Nephron progenitor cell (in vitro differentiated cells): Measurements from ENCODE around the gene SLC12A4.

Experiments used
- DNase-seq: peaks from one replicate; pipeline ENCODE4 v3.0.0; 2021
- H3K27ac Mint-ChIP-seq: 2 replicates; pipeline ENCODE4 v1.8.0; 2021; ENCODE audit warnings: mild to moderate bottlenecking, moderate library complexity, mixed read lengths
- H3K27me3 Mint-ChIP-seq: 2 replicates; pipeline ENCODE4 v1.8.0; 2021; ENCODE audit warnings: mild to moderate bottlenecking, low read depth, mixed read lengths; ENCODE audit not compliant: poor library complexity
- H3K36me3 Mint-ChIP-seq: 2 replicates; pipeline ENCODE4 v1.8.0; 2021; ENCODE audit warnings: low read depth, mixed read lengths
- H3K4me1 Mint-ChIP-seq: 2 replicates; pipeline ENCODE4 v1.8.0; 2021; ENCODE audit warnings: mixed read lengths
- H3K4me3 Mint-ChIP-seq: 2 replicates; pipeline ENCODE4 v1.8.0; 2021; ENCODE audit warnings: mild to moderate bottlenecking, moderate library complexity, mixed read lengths
- H3K9me3 Mint-ChIP-seq: 2 replicates; pipeline ENCODE4 v1.8.0; 2021; ENCODE audit warnings: mild to moderate bottlenecking, moderate library complexity, mixed read lengths
- TF ChIP-seq, protein P1 (sequence below): fragments of 200-600 bp; sonication (generic); IDR thresholded peaks from 2 replicates; pipeline ENCODE4 v1.5.0; 2021; ENCODE audit warnings: antibody characterized with exemption

The SLC12A4 gene

DNA sequence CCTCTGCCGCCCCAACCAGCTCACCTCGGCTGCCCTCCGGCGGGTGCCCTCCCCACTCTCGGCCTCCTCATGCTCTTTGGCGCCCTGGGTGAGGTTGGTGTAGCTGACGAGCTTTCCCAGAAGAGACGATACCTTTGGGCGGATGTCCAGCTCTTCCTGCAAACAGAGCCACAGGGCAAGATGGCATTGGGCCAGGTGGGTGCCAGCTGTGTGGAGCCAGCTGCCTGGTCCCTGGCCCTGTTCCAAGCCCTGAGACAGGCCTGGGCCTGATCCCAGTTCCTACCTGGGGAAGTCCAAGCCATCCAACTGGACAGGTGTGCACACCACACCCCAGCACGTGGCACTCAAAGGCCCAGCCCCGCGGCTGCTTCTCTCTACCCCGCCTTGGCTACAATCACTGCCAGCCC lies 6.9 kb downstream of the SLC12A4 start:
- Mint-ChIP-seq H3K4me3 (no peak overlapping the region), H3K9me3 (no peaks in the 10 kb centered on the region), H3K27ac (no peak overlapping the region), H3K4me1 (peaks cover 30% of the 10 kb centered on the region), H3K36me3 (peaks cover 32% of the 10 kb centered on the region), H3K27me3 (peaks cover 6% of the 10 kb centered on the region)
- TF ChIP-seq, protein P1, sequence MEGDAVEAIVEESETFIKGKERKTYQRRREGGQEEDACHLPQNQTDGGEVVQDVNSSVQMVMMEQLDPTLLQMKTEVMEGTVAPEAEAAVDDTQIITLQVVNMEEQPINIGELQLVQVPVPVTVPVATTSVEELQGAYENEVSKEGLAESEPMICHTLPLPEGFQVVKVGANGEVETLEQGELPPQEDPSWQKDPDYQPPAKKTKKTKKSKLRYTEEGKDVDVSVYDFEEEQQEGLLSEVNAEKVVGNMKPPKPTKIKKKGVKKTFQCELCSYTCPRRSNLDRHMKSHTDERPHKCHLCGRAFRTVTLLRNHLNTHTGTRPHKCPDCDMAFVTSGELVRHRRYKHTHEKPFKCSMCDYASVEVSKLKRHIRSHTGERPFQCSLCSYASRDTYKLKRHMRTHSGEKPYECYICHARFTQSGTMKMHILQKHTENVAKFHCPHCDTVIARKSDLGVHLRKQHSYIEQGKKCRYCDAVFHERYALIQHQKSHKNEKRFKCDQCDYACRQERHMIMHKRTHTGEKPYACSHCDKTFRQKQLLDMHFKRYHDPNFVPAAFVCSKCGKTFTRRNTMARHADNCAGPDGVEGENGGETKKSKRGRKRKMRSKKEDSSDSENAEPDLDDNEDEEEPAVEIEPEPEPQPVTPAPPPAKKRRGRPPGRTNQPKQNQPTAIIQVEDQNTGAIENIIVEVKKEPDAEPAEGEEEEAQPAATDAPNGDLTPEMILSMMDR = no peak
- no peak for DNase-seq

DNA sequence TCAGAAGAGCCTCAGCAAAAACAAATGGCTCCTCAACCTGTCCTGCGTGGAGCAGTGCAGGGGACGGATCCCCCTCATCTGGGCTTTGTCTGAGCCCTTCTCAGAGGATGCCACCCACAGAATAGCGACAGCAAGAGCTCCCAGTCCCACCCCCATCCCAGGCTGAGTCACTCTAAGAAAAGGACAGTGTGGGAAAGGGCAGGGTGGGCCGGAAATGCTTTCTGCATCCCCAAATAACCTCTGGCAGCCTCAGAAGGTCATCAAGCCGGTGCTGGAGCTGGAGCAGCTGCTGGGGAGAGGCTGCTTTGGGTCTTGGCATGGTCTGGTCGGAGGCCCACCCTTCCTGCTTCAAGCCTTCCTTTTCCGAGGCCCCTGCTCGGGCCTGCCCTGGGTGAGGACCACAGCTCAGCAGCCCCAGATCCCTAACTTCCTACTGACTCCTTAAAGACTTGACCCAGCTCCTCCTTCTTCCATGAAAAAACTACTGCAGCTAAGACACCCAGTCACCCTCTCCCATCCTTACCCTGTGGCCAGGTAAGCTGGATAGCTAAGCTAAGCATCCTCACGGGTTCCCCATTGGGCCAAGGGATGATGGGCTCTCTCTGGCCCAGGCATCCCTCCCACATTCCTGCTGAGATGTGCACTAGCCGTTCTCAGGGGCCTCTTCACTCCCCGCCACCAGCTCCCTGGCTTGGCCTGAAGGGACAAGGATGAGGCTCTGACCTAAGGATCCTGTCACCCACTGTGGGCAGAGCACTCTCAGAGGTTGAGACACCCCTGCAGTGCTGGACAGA lies 8.7 kb downstream of the SLC12A4 start:
- no peaks in the 10 kb centered on the region for H3K9me3 Mint-ChIP-seq
- TF ChIP-seq, protein P1 = no peak
- H3K36me3 Mint-ChIP-seq = peaks cover 32% of the 10 kb centered on the region
- no peak overlapping the region for H3K4me3 Mint-ChIP-seq
- H3K27ac Mint-ChIP-seq = no peak overlapping the region
- peaks cover 6% of the 10 kb centered on the region for H3K27me3 Mint-ChIP-seq
- no peak for DNase-seq
- H3K4me1 Mint-ChIP-seq = peaks cover 19% of the 10 kb centered on the region

DNA sequence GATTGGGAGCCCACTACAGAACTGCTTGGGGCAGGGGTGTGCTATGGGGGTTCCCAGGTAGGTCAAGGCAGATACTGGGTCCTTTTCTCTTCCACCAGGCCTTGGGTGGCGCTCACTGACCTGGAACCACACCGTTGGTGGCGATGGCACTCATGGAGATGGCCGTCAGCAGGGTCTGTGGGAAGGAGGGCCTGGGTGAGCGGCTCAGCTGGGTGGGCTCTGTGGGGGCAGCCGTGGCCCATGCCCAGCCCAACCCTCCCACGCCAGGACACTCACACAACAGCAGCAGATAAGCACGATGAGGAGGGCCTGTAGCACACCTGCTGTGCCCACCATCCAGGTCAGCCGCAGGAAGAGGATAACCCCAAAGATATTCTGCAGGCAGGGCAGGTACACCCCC lies 10.8 kb downstream of the SLC12A4 start:
- Mint-ChIP-seq H3K27me3 (peaks cover 6% of the 10 kb centered on the region), H3K36me3 (peaks cover 34% of the 10 kb centered on the region), H3K9me3 (no peaks in the 10 kb centered on the region), H3K4me1 (peaks cover 12% of the 10 kb centered on the region), H3K27ac (no peak overlapping the region), H3K4me3 (no peak overlapping the region)
- TF ChIP-seq, protein P1 = no peak
- DNase-seq = no peak

DNA sequence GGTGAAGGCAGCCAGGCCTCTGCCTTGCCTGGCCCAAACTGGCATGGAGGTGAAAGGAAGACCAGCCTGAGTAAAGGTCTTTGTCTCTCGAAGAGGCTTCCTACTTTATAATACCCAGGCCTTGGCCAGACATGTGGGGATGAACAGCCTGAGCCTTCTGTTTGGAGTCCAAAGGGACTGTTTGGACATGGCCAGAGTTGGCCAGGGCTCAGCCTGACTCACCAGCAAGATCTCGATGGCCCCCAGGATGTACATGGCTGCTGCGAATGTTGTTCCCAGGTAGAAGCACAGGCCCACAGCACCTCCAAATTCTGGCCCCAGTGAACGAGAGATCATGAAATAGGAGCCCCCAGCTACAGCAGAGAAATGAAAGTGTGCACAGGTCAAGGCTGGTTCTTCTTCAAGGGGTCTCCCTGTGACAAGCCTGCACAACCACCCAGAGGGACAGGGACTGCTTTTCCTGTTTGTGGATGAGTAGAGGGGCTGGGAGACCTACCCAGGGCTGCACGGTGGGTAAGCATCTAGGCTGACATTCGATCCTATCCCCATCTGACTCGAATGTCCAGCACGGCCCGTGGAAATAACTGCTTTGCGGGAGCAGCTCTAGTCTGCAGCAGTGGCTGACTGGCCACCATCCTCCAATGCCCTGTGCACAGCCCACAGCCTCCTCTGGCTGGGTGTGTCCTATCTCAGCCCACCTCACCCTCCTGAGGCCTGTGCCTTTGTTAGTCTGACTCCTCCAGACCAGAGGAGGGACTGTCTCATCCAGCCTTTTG lies 13.8 kb downstream of the SLC12A4 start:
- TF ChIP-seq, protein P1 = no peak
- peak overlapping the region; percentile 89 for H3K27ac Mint-ChIP-seq
- H3K9me3 Mint-ChIP-seq = no peaks in the 10 kb centered on the region
- peaks cover 5% of the 10 kb centered on the region for H3K27me3 Mint-ChIP-seq
- no peak for DNase-seq
- peaks cover 16% of the 10 kb centered on the region for H3K36me3 Mint-ChIP-seq
- peaks cover 12% of the 10 kb centered on the region for H3K4me1 Mint-ChIP-seq
- H3K4me3 Mint-ChIP-seq = no peak overlapping the region

DNA sequence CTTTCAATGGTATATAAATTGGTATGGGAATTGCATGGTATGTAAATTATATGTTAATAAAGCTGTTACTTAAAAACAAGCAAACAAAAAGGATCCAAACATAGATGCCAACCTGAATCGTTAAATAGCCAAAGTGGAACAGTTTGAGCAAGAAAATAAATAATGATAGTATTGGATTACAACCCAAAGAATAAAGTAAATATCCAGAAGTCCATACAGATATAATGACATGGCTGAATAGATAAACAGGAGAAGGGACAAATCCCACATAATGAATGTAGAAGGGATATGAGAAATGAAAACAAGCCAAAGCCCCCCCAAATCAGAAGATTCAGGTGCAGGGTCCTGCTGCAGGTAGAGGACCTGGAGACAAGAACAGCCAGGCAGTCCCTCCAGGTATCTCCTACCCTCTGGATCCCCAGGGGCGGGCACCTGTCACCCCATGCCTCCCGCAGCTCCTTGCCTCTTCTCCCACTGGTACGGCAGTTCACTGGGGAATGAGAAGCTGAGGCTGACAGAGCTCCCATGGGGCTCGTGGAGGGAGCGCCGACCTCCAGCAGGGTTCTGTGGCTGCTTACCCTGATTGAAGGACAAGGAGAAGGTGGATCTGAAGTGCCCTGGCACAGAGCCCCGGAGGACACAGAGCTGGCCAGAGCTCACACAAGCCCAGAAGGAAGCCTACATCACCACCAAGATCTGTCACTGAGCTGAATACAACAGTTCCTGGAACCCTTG lies 14.6 kb downstream of the SLC12A4 start:
- H3K36me3 Mint-ChIP-seq = peaks cover 16% of the 10 kb centered on the region
- no peak overlapping the region for H3K4me3 Mint-ChIP-seq
- H3K9me3 Mint-ChIP-seq = no peaks in the 10 kb centered on the region
- DNase-seq = no peak
- peaks cover 5% of the 10 kb centered on the region for H3K27me3 Mint-ChIP-seq
- TF ChIP-seq, protein P1 = no peak
- peak overlapping the region; percentile 90 for H3K27ac Mint-ChIP-seq
- H3K4me1 Mint-ChIP-seq = peaks cover 12% of the 10 kb centered on the region
